HEK293 (cell line): Measurements from ENCODE around the gene ARHGEF11.

ENCODE experiments used
- CTCF ChIA-PET: fragments of 350-600 bp; formaldehyde crosslinking; extraction: SDS; loops from one replicate; lab custom pipeline; 2021; ENCODE audit warnings: antibody characterized with exemption; lab: Yijun Ruan, JAX
- POLR2A ChIA-PET: fragments of 300-600 bp; formaldehyde crosslinking; extraction: SDS; loops from one replicate; lab custom pipeline; 2020; ENCODE audit warnings: antibody characterized with exemption, inconsistent platforms; lab: Yijun Ruan, JAX
- H3K27ac ChIP-seq: fragments of 200-500 bp; sonication (Bioruptor generic); 2 replicates; pipeline ENCODE4 v1.5.1; 2014; ENCODE audit warnings: low read depth, low read length, control low read depth, inconsistent platforms; ENCODE audit errors: extremely low read depth
- H3K36me3 ChIP-seq, 2 experiments: fragments of 200-500 bp in 1 of 2; sonication (Bioruptor generic) in 1 of 2; 1 replicate in 1 of 2; 2 replicates in 1 of 2; pipeline ENCODE4 v1.5.1; 2014 to 2017; ENCODE audit warnings: inconsistent platforms in 2 of 2, low read length in 2 of 2; ENCODE audit not compliant: control insufficient read depth in 2 of 2, insufficient read depth in 1 of 2
- H3K4me1 ChIP-seq: fragments of 200-500 bp; sonication (Bioruptor generic); 2 replicates; pipeline ENCODE4 v1.5.1; 2014; ENCODE audit warnings: mild to moderate bottlenecking, low read length, inconsistent platforms; ENCODE audit not compliant: control insufficient read depth, insufficient read depth
- H3K4me3 ChIP-seq: 2 replicates; pipeline ENCODE4 v1.5.1; 2011; ENCODE audit warnings: low read depth, mild to moderate bottlenecking, control low read depth, low read length, moderate library complexity
- H3K9me3 ChIP-seq: fragments of 200-500 bp; sonication (Bioruptor generic); 2 replicates; pipeline ENCODE4 v1.5.1; 2014; ENCODE audit warnings: low read depth, low read length, inconsistent platforms; ENCODE audit not compliant: control insufficient read depth, insufficient read depth
- EGR2 ChIP-seq: fragments of 450-650 bp; formaldehyde crosslinking; IDR thresholded peaks from 2 replicates; pipeline ENCODE4 v1.5.1; 2016; ENCODE audit warnings: low read depth, missing biosample characterization, missing genetic modification characterization
- GLI2 ChIP-seq: fragments of 450-650 bp; formaldehyde crosslinking; IDR thresholded peaks from 2 replicates; pipeline ENCODE4; 2017; ENCODE audit warnings: missing biosample characterization, missing genetic modification characterization, low read depth, borderline replicate concordance
- HOXD13 ChIP-seq: sonication (generic); formaldehyde crosslinking; IDR thresholded peaks from 2 replicates; pipeline ENCODE4 v1.8.0; 2022; ENCODE audit warnings: missing genetic modification reagents, borderline replicate concordance
- KLF16 ChIP-seq: fragments of 450-650 bp; formaldehyde crosslinking; IDR thresholded peaks from 2 replicates; pipeline ENCODE4 v1.5.1; 2017; ENCODE audit warnings: missing biosample characterization, missing genetic modification characterization
- KLF9 ChIP-seq: fragments of 450-650 bp; formaldehyde crosslinking; IDR thresholded peaks from 2 replicates; pipeline ENCODE4 v1.5.1; 2016; ENCODE audit warnings: missing biosample characterization, missing genetic modification characterization, low read depth
- MYNN ChIP-seq: fragments of 450-650 bp; formaldehyde crosslinking; IDR thresholded peaks from 2 replicates; pipeline ENCODE4 v1.5.1; 2016; ENCODE audit warnings: missing biosample characterization, missing genetic modification characterization, borderline replicate concordance
- SCRT2 ChIP-seq: fragments of 450-650 bp; formaldehyde crosslinking; IDR thresholded peaks from 2 replicates; pipeline ENCODE4 v1.5.1; 2016; ENCODE audit warnings: missing biosample characterization, missing genetic modification characterization
- ZBTB17 ChIP-seq: fragments of 450-650 bp; formaldehyde crosslinking; IDR thresholded peaks from 2 replicates; pipeline ENCODE4 v1.5.1; 2016; ENCODE audit warnings: missing biosample characterization, missing genetic modification characterization
- ZFHX2 ChIP-seq: fragments of 450-650 bp; formaldehyde crosslinking; conservative IDR thresholded peaks from 2 replicates; pipeline ENCODE4 v1.5.1; 2016; ENCODE audit warnings: missing biosample characterization, missing genetic modification characterization
- ZNF138 ChIP-seq: fragments of 450-650 bp; formaldehyde crosslinking; IDR thresholded peaks from 2 replicates; pipeline ENCODE4 v1.5.1; 2016; ENCODE audit warnings: missing biosample characterization, missing genetic modification characterization, borderline replicate concordance
- ZNF16 ChIP-seq: fragments of 450-650 bp; formaldehyde crosslinking; IDR thresholded peaks from 2 replicates; pipeline ENCODE4 v1.5.1; 2016; ENCODE audit warnings: low read depth, missing biosample characterization, missing genetic modification characterization
- ZNF600 ChIP-seq: fragments of 450-650 bp; formaldehyde crosslinking; IDR thresholded peaks from 2 replicates; pipeline ENCODE4 v1.5.1; 2016; ENCODE audit warnings: missing biosample characterization, missing genetic modification characterization
- ZNF623 ChIP-seq: fragments of 450-650 bp; formaldehyde crosslinking; IDR thresholded peaks from 2 replicates; pipeline ENCODE4 v1.5.1; 2016; ENCODE audit warnings: missing biosample characterization, missing genetic modification characterization
- ZNF701 ChIP-seq: fragments of 450-650 bp; formaldehyde crosslinking; IDR thresholded peaks from 2 replicates; pipeline ENCODE4 v1.5.1; 2016; ENCODE audit warnings: missing biosample characterization, missing genetic modification characterization
- ZNF776 ChIP-seq: fragments of 450-650 bp; formaldehyde crosslinking; IDR thresholded peaks from 2 replicates; pipeline ENCODE4 v1.5.0; 2017; ENCODE audit warnings: missing biosample characterization, missing genetic modification characterization, borderline replicate concordance
- TF ChIP-seq, protein P1 (sequence below): fragments of 450-650 bp; formaldehyde crosslinking; IDR thresholded peaks from 2 replicates; pipeline ENCODE4 v1.5.1; 2016; ENCODE audit warnings: missing biosample characterization, missing genetic modification characterization
- TF ChIP-seq, protein P2 (sequence below): sonication (generic); formaldehyde crosslinking; IDR thresholded peaks from 2 replicates; pipeline ENCODE4 v1.8.1; 2022; ENCODE audit warnings: mild to moderate bottlenecking, moderate library complexity, missing genetic modification reagents
- TF ChIP-seq, protein P3 (sequence below): fragments of 450-650 bp; formaldehyde crosslinking; IDR thresholded peaks from 2 replicates; pipeline ENCODE4 v1.5.1; 2016; ENCODE audit warnings: missing biosample characterization, missing genetic modification characterization

ARHGEF11 gene

DNA sequence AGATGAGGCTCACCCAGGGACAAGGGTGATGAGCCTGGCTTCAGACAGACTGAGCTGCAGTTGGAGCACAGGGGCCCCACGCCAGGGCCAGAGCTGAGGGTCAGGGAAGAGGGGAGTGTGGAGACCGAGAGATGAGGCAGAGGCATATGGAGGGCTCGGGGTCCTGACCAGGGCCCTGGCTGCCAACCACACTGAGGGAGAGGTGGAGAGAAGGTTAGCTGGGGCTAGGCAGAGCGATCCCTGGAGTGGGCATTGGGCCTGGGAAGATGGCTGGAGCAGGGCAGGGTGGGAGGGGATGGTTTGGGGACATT is 144.0 kb downstream of the ARHGEF11 start:
- CTCF ChIA-PET, result interaction anchor here (0.9 to 2.1 kb wide), 5 partner anchors 9 to 255 kb away, joined by 3 to 10 read pairs (median 6); no protein-coding TSS in a partner anchor
- TF ChIP-seq, protein P1, sequence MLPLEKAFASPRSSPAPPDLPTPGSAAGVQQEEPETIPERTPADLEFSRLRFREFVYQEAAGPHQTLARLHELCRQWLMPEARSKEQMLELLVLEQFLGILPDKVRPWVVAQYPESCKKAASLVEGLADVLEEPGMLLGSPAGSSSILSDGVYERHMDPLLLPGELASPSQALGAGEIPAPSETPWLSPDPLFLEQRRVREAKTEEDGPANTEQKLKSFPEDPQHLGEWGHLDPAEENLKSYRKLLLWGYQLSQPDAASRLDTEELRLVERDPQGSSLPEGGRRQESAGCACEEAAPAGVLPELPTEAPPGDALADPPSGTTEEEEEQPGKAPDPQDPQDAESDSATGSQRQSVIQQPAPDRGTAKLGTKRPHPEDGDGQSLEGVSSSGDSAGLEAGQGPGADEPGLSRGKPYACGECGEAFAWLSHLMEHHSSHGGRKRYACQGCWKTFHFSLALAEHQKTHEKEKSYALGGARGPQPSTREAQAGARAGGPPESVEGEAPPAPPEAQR (tag by site-specific recombination), result no peak
- no peak for TF ChIP-seq GLI2 (tag by site-specific recombination)
- Histone ChIP-seq H3K36me3 (no peaks in the 10 kb centered on the region), H3K4me3 (no peak overlapping the region), H3K27ac (no peak overlapping the region), H3K9me3 (no peaks in the 10 kb centered on the region), H3K4me1 (no peaks in the 10 kb centered on the region)
- POLR2A ChIA-PET, result no interaction called here

DNA sequence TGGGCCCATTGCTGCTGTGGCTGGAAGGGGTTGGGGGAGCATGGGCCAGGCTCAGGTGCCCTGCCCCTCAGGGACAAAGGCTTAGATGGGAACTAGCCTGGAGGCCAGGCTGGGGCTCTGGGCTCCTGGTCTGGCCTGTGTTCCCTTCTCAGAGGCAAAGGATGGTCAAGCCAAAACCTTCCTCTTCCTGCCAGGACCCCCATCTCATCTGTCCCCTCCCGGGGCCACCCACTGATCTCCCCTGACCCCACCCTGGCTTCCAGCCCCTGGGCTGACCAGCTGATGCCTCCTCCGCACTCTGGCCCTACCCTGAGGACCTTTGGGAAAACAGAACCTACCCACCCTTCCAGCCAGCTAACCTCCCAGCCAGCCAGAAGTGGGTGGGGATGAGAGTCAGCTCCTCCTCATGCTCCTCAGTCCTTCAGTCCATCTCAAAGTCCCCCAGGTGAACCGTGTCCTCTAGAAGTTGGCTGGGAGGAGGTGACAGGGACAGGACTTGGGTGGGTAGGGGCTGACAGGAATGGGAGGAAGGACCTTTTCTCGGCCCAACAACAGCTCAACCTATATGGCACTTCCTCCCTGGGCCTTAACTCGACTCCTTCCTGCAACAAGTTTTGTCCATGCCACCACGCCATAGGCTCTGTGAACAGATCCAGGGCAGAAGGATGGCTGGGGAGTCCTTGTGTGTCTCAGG is 144.5 kb downstream of the ARHGEF11 start:
- POLR2A ChIA-PET, result no interaction called here
- CTCF ChIA-PET, result interaction anchor here (0.9 to 3.2 kb wide), 6 partner anchors 9 to 255 kb away, joined by 3 to 20 read pairs (median 6); no protein-coding TSS in a partner anchor

DNA sequence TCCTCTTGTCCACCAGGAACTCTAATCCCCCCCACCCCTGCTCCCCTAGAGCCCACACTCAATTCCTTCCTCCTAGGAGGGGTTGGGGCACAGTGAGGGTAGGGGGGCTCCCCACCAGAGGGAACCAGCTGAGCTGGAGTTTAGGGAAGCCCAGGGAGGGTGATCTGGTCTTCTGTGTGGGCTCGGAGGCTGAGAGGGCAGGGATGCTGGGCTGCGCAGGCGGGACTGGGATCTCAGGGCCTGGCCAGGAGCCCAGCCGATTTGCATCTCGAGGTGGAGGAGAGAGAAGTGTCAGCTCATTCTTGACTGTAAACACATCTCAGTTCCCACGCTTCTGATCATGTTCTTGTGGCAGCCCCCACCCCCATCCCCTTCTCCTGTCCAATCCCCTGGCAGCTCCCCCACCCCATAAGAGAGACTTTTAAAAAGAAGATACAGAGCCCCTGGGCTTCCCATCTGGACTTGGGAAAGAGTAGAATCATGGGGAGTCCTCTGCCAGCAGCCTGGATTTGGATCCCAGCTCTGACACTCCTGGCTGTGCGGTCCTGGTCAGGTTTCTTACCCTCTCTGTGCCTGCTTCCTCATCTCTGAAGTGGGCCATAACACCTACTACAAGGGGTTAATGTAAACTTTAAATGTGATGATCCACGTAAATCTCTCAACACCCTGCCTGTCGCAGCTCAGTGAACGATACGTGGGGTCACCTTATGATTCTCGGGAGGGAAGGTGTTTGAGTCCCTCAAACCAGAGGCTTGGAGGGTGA is 145.4 kb downstream of the ARHGEF11 start:
- POLR2A ChIA-PET, result interaction anchor here (0.6 to 1.0 kb wide), 2 partner anchors 26 to 529 kb away, joined by 3 to 5 read pairs; no protein-coding TSS in a partner anchor
- TF ChIP-seq ZFHX2 (tag by site-specific recombination), result peak; percentile 28; the same call in 1 of the 2 replicates
- TF ChIP-seq ZNF701 (tag by site-specific recombination), result no peak
- no peaks in the 10 kb centered on the region for H3K36me3 ChIP-seq
- CTCF ChIA-PET, result interaction anchor here (0.5 to 3.2 kb wide), 4 partner anchors 10 to 255 kb away, joined by 3 to 20 read pairs (median 6); no protein-coding TSS in a partner anchor
- H3K4me3 ChIP-seq, result no peak overlapping the region
- no peaks in the 10 kb centered on the region for H3K4me1 ChIP-seq
- no peaks in the 10 kb centered on the region for H3K9me3 ChIP-seq
- H3K27ac ChIP-seq, result no peak overlapping the region

More for the DNA sequence above, 144.5 kb downstream of the ARHGEF11 start:
- Histone ChIP-seq H3K4me1 (no peaks in the 10 kb centered on the region), H3K27ac (no peak overlapping the region), H3K9me3 (no peaks in the 10 kb centered on the region), H3K4me3 (no peak overlapping the region), H3K36me3 (no peaks in the 10 kb centered on the region)
- TF ChIP-seq SCRT2 (tag by site-specific recombination), result peak; percentile 54
- 0 out of 2 replicates have a peak, but pooled peaks have one; percentile 28 for TF ChIP-seq ZNF600 (tag by site-specific recombination)
- TF ChIP-seq, protein P2, sequence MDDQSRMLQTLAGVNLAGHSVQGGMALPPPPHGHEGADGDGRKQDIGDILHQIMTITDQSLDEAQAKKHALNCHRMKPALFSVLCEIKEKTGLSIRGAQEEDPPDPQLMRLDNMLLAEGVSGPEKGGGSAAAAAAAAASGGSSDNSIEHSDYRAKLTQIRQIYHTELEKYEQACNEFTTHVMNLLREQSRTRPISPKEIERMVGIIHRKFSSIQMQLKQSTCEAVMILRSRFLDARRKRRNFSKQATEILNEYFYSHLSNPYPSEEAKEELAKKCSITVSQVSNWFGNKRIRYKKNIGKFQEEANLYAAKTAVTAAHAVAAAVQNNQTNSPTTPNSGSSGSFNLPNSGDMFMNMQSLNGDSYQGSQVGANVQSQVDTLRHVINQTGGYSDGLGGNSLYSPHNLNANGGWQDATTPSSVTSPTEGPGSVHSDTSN (CRISPR knock-in tag), result no peak
- TF ChIP-seq EGR2 (tag by site-specific recombination), result 0 out of 2 replicates have a peak, but pooled peaks have one; percentile 25
- TF ChIP-seq ZBTB17 (tag by site-specific recombination), result no peak

DNA sequence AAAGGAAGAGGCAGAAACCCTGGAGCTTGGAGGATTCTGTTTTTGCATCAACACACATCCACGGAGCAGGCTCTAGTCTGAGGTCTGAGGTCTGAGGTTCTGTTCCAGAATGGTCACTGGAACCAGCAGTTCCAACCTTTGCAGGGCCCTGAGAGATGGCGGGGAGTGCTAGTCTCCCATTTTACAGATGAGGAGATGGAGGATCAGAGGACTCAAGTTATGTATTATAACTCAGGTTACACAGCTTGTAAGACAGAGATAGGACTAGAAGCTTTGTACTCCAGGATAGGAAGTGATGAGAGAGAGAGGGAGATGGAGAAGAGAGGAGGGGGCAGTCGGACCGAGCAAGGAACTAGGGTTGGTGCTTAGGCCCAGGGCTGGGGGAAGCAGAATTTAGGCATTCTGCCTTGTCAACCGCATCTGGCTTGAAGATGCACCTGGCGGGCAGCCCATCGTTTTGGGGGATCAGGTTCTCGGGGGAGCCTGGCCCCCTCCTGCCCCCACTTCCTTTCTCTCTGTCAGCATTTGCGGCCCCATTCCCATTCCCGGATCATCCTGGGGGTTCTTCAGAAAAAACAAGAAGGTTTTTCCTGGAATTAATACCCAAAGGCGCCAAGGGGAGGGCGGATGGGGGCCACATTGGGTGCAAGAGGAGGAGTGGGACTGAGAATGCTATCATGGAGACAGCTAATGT is 146.4 kb downstream of the ARHGEF11 start:
- CTCF ChIA-PET, result interaction anchor here (0.5 to 3.2 kb wide), 6 partner anchors 9 to 196 kb away, joined by 3 to 20 read pairs (median 6); no protein-coding TSS in a partner anchor
- Histone ChIP-seq H3K4me3 (no peak overlapping the region), H3K27ac (no peak overlapping the region), H3K9me3 (no peaks in the 10 kb centered on the region)
- TF ChIP-seq ZNF138 (tag by site-specific recombination) (no peak), ZNF701 (tag by site-specific recombination) (no peak), HOXD13 (CRISPR knock-in tag) (no peak), MYNN (no peak), ZNF776 (no peak), ZNF16 (tag by site-specific recombination) (no peak), ZNF623 (tag by site-specific recombination) (no peak), KLF9 (no peak), KLF16 (tag by site-specific recombination) (no peak)
- TF ChIP-seq, protein P3, sequence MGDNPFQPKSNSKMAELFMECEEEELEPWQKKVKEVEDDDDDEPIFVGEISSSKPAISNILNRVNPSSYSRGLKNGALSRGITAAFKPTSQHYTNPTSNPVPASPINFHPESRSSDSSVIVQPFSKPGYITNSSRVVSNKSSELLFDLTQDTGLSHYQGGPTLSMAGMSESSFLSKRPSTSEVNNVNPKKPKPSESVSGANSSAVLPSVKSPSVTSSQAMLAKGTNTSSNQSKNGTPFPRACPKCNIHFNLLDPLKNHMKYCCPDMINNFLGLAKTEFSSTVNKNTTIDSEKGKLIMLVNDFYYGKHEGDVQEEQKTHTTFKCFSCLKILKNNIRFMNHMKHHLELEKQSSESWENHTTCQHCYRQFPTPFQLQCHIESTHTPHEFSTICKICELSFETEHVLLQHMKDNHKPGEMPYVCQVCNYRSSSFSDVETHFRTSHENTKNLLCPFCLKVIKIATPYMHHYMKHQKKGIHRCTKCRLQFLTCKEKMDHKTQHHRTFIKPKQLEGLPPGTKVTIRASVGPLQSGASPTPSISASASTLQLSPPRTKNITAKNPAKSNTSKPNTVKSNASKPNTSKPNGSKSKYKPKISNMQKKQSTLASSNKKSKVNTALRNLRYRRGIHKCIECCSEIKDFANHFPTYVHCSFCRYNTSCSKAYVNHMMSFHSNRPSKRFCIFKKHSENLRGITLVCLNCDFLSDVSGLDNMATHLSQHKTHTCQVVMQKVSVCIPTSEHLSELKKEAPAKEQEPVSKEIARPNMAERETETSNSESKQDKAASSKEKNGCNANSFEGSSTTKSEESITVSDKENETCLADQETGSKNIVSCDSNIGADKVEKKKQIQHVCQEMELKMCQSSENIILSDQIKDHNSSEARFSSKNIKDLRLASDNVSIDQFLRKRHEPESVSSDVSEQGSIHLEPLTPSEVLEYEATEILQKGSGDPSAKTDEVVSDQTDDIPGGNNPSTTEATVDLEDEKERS (tag by site-specific recombination), result no peak
- TF ChIP-seq, all 188 proteins: peak for 0
- Histone ChIP-seq H3K36me3 (no peaks in the 10 kb centered on the region), H3K4me1 (no peaks in the 10 kb centered on the region)
- POLR2A ChIA-PET, result interaction anchor here (1.0 kb wide), 1 partner anchor 27 kb away, joined by 3 read pairs; no protein-coding TSS in a partner anchor
